SK-N-SH treated with all-trans-retinoic acid at 6 μM for 48 hours (cell line): ENCODE measurements around the gene PARS2.

ENCODE experiments used
- ATAC-seq: fragments of 200-7000 bp; cut with Tn5 transposase; 3 replicates; pipeline ENCODE4 v1.9.1; 2020; ENCODE audit warnings: mild to moderate bottlenecking, moderate library complexity
- ARNTL ChIP-seq: fragments of 450-650 bp; formaldehyde crosslinking; IDR thresholded peaks from 2 replicates; pipeline ENCODE4 v1.5.0; 2020; ENCODE audit warnings: low read depth, mild to moderate bottlenecking, moderate library complexity, borderline replicate concordance
- BACH2 ChIP-seq: fragments of 250-450 bp; sonication (Bioruptor Pico); IDR thresholded peaks from 2 replicates; pipeline ENCODE4 v1.9.0; 2021; ENCODE audit warnings: mild to moderate bottlenecking, borderline replicate concordance
- CSDC2 ChIP-seq: fragments of 250-450 bp; sonication (Bioruptor Pico); IDR thresholded peaks from 2 replicates; pipeline ENCODE4 v1.5.0; 2020; ENCODE audit warnings: mild to moderate bottlenecking, moderate library complexity
- ESRRG ChIP-seq: fragments of 250-450 bp; sonication (Bioruptor Pico); IDR thresholded peaks from 2 replicates; pipeline ENCODE4 v1.6.1; 2021; ENCODE audit warnings: mild to moderate bottlenecking
- GLIS3 ChIP-seq: fragments of 250-450 bp; sonication (Bioruptor Pico); IDR thresholded peaks from 2 replicates; pipeline ENCODE4 v1.5.0; 2020; ENCODE audit warnings: mild to moderate bottlenecking, moderate library complexity
- ISL1 ChIP-seq: fragments of 250-450 bp; sonication (Bioruptor Pico); IDR thresholded peaks from 2 replicates; pipeline ENCODE4 v2.1.2; 2022; ENCODE audit warnings: mild to moderate bottlenecking, moderate library complexity
- OSR1 ChIP-seq: fragments of 250-450 bp; sonication (Bioruptor Pico); IDR thresholded peaks from 2 replicates; pipeline ENCODE4 v1.8.0; 2022; ENCODE audit warnings: moderate library complexity, mild to moderate bottlenecking, inconsistent platforms
- PPARA ChIP-seq: fragments of 250-450 bp; sonication (Bioruptor Pico); IDR thresholded peaks from 2 replicates; pipeline ENCODE4 v1.5.0; 2020; ENCODE audit warnings: mild to moderate bottlenecking, borderline replicate concordance
- RARB ChIP-seq: fragments of 250-450 bp; sonication (Bioruptor Pico); IDR thresholded peaks from 2 replicates; pipeline ENCODE4 v1.8.0; 2021; ENCODE audit warnings: mild to moderate bottlenecking, moderate library complexity
- SNAI2 ChIP-seq: fragments of 250-450 bp; sonication (Bioruptor Pico); IDR thresholded peaks from 2 replicates; pipeline ENCODE4 v1.5.0; 2020; ENCODE audit warnings: mild to moderate bottlenecking, moderate library complexity
- TCF4 ChIP-seq: fragments of 250-450 bp; sonication (Bioruptor Pico); IDR thresholded peaks from 2 replicates; pipeline ENCODE4 v1.8.0; 2021; ENCODE audit warnings: mild to moderate bottlenecking, moderate library complexity, borderline replicate concordance
- TOX ChIP-seq: fragments of 250-450 bp; sonication (Bioruptor Pico); IDR thresholded peaks from 2 replicates; pipeline ENCODE4 v1.8.0; 2021; ENCODE audit warnings: mild to moderate bottlenecking, moderate library complexity, borderline replicate concordance
- ZC3H10 ChIP-seq: fragments of 250-450 bp; sonication (Bioruptor Pico); IDR thresholded peaks from 2 replicates; pipeline ENCODE4 v1.5.1; 2021; ENCODE audit warnings: mild to moderate bottlenecking, moderate library complexity
- ZFP3 ChIP-seq: fragments of 250-450 bp; sonication (Bioruptor Pico); IDR thresholded peaks from 2 replicates; pipeline ENCODE4 v1.5.0; 2020; ENCODE audit warnings: mild to moderate bottlenecking, moderate library complexity
- ZFP30 ChIP-seq: fragments of 450-650 bp; formaldehyde crosslinking; IDR thresholded peaks from 2 replicates; pipeline ENCODE4 v1.5.0; 2022; ENCODE audit warnings: mild to moderate bottlenecking, moderate library complexity
- ZNF565 ChIP-seq: fragments of 450-650 bp; formaldehyde crosslinking; conservative IDR thresholded peaks from 2 replicates; pipeline ENCODE4 v1.5.0; 2020; ENCODE audit warnings: low read depth, mild to moderate bottlenecking, moderate library complexity
- ZNF70 ChIP-seq: fragments of 450-650 bp; formaldehyde crosslinking; IDR thresholded peaks from 2 replicates; pipeline ENCODE4 v1.5.0; 2020; ENCODE audit warnings: mild to moderate bottlenecking, moderate library complexity
- ZNF8 ChIP-seq: fragments of 450-650 bp; formaldehyde crosslinking; IDR thresholded peaks from 2 replicates; pipeline ENCODE4 v1.5.0; 2020; ENCODE audit warnings: mild to moderate bottlenecking, moderate library complexity
- TF ChIP-seq, protein P1 (sequence below): fragments of 250-450 bp; sonication (Bioruptor Pico); IDR thresholded peaks from 2 replicates; pipeline ENCODE4 v1.8.0; 2020; ENCODE audit warnings: mild to moderate bottlenecking, moderate library complexity, borderline replicate concordance
- TF ChIP-seq, protein P2 (sequence below): fragments of 250-450 bp; sonication (Bioruptor Pico); IDR thresholded peaks from 2 replicates; pipeline ENCODE4 v1.8.0; 2021; ENCODE audit warnings: low read depth, mild to moderate bottlenecking, moderate library complexity, borderline replicate concordance
- TF ChIP-seq, protein P3 (sequence below): fragments of 250-450 bp; sonication (Bioruptor Pico); IDR thresholded peaks from 2 replicates; pipeline ENCODE4 v1.5.0; 2020; ENCODE audit warnings: mild to moderate bottlenecking, moderate library complexity
- TF ChIP-seq, protein P4 (sequence below): fragments of 250-450 bp; sonication (Bioruptor Pico); IDR thresholded peaks from 2 replicates; pipeline ENCODE4 v1.5.1; 2020; ENCODE audit warnings: low read depth, mild to moderate bottlenecking, moderate library complexity

PARS2 gene

DNA sequence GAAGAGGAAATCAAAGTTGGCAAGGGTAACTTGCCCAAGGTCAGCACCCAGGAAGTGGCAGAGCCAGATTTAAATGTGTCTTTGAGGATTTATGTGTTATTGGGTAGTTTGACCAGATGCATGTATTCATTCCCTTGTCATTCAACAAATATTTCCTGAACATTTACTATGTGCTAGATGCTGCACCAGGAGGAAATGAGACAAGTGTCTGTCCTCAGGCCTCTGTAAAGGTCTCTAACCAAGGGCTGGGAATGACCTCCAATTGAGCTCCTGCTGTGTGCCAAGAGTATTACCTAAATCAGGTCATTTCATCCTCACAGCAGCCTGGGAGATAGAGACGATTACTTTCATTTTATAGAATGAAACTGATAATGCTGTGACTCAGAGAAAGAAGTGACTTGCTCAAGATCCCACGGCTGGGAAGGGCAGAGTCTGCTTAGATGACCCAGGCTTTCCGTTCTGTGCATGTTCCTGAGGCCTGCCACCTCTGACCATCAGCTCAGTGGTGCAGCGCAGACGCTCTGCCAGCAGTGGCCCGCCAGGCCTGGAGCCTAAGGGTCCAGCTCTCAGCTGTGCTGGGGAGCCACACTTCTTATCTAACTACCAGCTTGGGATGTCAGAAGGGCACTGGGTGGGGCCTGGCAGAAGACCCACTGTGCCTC, 40.3 kb upstream of the PARS2 start:
- TF ChIP-seq ZFP3: no peak
- TF ChIP-seq ARNTL (CRISPR knock-in tag): no peak
- TF ChIP-seq ZC3H10: no peak
- TF ChIP-seq TCF4 (CRISPR knock-in tag): no peak
- no peak for ATAC-seq

DNA sequence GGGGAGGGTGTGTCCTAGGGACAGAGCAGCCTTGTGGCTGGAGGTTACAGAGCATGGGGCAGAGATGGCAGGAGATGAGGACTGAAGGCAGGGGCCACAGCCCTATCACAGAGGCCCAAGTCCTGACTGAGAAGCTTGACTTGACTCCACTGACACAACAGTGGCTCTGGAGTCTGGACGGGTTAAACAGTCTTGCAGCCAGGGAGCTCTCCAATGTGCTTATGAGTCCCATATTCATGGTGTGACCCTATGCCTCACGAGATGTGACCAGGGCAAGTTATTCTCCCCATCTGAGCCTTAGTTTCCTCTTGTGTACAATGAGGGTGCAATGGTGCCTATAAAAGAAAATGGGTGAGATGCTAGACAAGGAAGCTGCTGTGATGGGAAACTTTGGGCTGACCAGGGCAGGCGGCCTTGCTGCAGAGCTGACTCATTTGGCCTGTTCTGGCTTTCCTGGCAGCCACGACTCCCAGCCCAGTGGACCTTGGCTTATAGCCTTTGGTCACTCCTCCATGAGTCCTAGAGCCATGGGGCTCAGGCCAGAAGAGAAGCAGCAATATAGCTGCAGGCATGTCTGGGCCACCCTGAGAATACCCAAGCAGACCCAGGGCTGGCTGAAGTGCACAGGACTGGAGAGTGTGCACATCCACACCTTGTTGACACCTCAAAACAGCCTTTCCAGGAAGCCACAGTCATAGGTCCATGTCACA, 39.6 kb upstream of the PARS2 start:
- peak; percentile 53; the same call in 2 of the 3 replicates for ATAC-seq
- TF ChIP-seq ESRRG (CRISPR knock-in tag): no peak
- no peak for TF ChIP-seq ZNF8 (CRISPR knock-in tag)
- TF ChIP-seq CSDC2 (CRISPR knock-in tag): no peak
- no peak for TF ChIP-seq ARNTL (CRISPR knock-in tag)
- no peak for TF ChIP-seq OSR1 (CRISPR knock-in tag)
- TF ChIP-seq, protein P1, sequence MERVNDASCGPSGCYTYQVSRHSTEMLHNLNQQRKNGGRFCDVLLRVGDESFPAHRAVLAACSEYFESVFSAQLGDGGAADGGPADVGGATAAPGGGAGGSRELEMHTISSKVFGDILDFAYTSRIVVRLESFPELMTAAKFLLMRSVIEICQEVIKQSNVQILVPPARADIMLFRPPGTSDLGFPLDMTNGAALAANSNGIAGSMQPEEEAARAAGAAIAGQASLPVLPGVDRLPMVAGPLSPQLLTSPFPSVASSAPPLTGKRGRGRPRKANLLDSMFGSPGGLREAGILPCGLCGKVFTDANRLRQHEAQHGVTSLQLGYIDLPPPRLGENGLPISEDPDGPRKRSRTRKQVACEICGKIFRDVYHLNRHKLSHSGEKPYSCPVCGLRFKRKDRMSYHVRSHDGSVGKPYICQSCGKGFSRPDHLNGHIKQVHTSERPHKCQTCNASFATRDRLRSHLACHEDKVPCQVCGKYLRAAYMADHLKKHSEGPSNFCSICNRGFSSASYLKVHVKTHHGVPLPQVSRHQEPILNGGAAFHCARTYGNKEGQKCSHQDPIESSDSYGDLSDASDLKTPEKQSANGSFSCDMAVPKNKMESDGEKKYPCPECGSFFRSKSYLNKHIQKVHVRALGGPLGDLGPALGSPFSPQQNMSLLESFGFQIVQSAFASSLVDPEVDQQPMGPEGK: no peak
- no peak for TF ChIP-seq GLIS3
- TF ChIP-seq TOX (CRISPR knock-in tag): no peak
- no peak for TF ChIP-seq BACH2 (CRISPR knock-in tag)
- TF ChIP-seq, protein P2, sequence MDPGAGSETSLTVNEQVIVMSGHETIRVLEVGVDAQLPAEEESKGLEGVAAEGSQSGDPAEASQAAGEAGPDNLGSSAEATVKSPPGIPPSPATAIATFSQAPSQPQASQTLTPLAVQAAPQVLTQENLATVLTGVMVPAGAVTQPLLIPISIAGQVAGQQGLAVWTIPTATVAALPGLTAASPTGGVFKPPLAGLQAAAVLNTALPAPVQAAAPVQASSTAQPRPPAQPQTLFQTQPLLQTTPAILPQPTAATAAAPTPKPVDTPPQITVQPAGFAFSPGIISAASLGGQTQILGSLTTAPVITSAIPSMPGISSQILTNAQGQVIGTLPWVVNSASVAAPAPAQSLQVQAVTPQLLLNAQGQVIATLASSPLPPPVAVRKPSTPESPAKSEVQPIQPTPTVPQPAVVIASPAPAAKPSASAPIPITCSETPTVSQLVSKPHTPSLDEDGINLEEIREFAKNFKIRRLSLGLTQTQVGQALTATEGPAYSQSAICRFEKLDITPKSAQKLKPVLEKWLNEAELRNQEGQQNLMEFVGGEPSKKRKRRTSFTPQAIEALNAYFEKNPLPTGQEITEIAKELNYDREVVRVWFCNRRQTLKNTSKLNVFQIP (CRISPR knock-in tag): no peak
- TF ChIP-seq ISL1 (CRISPR knock-in tag): no peak
- no peak for TF ChIP-seq PPARA (CRISPR knock-in tag)
- TF ChIP-seq, protein P3, sequence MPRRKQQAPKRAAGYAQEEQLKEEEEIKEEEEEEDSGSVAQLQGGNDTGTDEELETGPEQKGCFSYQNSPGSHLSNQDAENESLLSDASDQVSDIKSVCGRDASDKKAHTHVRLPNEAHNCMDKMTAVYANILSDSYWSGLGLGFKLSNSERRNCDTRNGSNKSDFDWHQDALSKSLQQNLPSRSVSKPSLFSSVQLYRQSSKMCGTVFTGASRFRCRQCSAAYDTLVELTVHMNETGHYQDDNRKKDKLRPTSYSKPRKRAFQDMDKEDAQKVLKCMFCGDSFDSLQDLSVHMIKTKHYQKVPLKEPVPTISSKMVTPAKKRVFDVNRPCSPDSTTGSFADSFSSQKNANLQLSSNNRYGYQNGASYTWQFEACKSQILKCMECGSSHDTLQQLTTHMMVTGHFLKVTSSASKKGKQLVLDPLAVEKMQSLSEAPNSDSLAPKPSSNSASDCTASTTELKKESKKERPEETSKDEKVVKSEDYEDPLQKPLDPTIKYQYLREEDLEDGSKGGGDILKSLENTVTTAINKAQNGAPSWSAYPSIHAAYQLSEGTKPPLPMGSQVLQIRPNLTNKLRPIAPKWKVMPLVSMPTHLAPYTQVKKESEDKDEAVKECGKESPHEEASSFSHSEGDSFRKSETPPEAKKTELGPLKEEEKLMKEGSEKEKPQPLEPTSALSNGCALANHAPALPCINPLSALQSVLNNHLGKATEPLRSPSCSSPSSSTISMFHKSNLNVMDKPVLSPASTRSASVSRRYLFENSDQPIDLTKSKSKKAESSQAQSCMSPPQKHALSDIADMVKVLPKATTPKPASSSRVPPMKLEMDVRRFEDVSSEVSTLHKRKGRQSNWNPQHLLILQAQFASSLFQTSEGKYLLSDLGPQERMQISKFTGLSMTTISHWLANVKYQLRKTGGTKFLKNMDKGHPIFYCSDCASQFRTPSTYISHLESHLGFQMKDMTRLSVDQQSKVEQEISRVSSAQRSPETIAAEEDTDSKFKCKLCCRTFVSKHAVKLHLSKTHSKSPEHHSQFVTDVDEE (CRISPR knock-in tag): no peak
- TF ChIP-seq RARB (CRISPR knock-in tag): no peak
- no peak for TF ChIP-seq ZFP30 (CRISPR knock-in tag)
- TF ChIP-seq, protein P4, sequence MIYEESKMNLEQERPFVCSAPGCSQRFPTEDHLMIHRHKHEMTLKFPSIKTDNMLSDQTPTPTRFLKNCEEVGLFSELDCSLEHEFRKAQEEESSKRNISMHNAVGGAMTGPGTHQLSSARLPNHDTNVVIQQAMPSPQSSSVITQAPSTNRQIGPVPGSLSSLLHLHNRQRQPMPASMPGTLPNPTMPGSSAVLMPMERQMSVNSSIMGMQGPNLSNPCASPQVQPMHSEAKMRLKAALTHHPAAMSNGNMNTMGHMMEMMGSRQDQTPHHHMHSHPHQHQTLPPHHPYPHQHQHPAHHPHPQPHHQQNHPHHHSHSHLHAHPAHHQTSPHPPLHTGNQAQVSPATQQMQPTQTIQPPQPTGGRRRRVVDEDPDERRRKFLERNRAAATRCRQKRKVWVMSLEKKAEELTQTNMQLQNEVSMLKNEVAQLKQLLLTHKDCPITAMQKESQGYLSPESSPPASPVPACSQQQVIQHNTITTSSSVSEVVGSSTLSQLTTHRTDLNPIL (CRISPR knock-in tag): no peak
- no peak for TF ChIP-seq ZNF70 (CRISPR knock-in tag)

DNA sequence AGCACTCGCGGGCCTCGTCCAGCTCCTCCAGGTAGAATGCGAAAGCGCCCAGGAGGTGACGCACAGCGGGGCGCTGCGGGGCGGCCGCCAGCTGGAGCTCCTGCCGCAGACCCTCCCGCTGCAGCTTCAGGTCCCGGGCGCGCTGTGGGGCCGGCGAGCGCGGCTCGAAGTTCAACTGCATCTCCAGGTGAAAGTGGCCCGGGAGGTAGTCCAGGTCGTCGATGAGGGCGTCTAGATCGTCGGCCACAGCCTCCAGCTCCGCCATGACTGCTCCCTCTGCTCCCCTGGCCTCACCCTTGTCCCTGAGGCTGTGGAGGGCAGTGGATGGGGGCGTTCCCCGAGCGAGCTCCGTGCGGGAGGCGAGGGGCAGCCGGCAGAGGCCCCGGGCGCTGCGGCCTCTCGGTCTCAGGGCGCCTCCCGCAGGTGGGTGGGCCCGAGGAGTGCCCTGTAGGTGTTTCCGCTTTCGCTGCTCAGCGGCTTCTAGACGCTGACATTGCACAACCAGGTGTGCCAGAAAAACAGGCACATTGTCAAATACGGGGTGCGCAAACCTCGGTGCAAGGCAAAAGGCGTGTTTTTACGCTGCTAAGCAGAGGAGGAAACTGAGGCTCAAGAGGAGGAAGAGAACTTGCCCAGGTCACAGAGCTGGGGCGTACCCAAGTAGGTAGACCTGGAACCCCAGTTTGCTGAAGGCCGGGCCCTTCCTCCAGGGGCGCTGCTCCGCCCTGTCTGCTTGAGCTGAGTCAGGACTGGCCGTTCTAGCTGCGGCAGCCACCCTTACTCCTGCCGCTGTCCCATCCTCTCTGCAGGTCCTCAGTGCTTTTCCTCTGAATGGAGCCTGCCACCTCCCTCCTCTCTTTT, 36.8 kb upstream of the PARS2 start, which contains the start of gene TTC22:
TTC22 (minus strand) TSS at position 425 of the 861 bp plus-strand sequence; CDS start at position 265, 160 bp downstream.
- no peak for ATAC-seq
- TF ChIP-seq ESRRG (CRISPR knock-in tag) (no peak), ZFP30 (CRISPR knock-in tag) (no peak), ZNF70 (CRISPR knock-in tag) (no peak), CSDC2 (CRISPR knock-in tag) (no peak), SNAI2 (CRISPR knock-in tag) (no peak), BACH2 (CRISPR knock-in tag) (no peak), ZNF565 (no peak), ZC3H10 (no peak), OSR1 (CRISPR knock-in tag) (no peak), RARB (CRISPR knock-in tag) (no peak), TOX (CRISPR knock-in tag) (no peak), PPARA (CRISPR knock-in tag) (no peak), ZNF8 (CRISPR knock-in tag) (no peak), TCF4 (CRISPR knock-in tag) (no peak)
- TF ChIP-seq, protein P4 (CRISPR knock-in tag): no peak
- TF ChIP-seq, protein P2 (CRISPR knock-in tag): no peak
